ENCODE data around the gene SLC29A1.
"Not testable (repeated sequence)": the region's sequence is repeated elsewhere in the genome, so short reads cannot be mapped to it uniquely, and the experiment has no call there.

The SLC29A1 gene

DNA sequence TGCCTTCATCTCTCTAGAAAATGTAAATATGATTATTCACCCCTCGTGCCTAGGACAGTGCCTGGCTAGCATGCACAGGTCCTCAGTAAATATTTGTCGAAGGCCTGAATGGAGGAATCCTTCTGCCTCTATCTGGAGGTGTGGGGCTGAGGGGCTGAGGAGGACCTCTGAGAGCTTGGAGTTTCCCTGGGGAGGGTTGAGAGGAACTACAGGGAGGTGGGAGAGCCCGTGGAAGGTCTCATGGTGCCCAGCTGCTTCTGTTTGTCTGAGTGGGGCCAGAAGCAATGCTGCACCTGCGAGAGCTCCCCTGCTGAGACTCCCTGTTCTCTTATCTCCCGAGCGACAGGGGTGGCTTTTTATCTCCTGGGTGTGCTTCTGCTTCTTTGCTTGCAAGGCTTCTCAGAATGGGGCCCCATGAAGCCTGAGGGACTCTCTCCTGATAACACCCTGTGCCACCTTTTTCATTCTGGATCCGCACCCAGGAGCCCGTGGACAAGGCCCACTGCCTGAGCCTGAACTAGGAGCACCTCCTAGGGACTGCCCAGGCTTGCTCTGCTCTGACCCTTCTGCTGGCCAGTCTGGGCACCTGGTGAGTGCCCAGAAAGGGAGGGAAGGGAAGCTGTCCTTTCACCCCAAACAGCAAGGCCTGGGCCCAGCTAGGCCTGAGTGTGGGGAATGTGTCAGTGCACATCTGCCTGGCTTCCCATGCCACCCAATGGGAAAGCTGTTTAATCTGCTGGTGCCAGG lies 2.4 kb downstream of the SLC29A1 start:
- Mint-ChIP-seq H3K27ac (no peak overlapping the region), H3K27me3 (no peaks in the 10 kb centered on the region), H3K4me1 (peaks cover 62% of the 10 kb centered on the region), H3K4me3 (peak overlapping the region in 1 of 2 donors; percentile 49), H3K9me3 (no peaks in the 10 kb centered on the region)
- no peak for ATAC-seq
- no peak for DNase-seq

- Mint-ChIP-seq H3K27me3 (no peaks in the 10 kb centered on the region), H3K9me3 (no peaks in the 10 kb centered on the region), H3K27ac (peak overlapping the region in 1 of 2 donors; percentile 88), H3K4me1 (peaks cover 56% of the 10 kb centered on the region), H3K4me3 (no peak overlapping the region)
- no peak for DNase-seq
- no peak for ATAC-seq
These were observed 3.2 kb downstream of the SLC29A1 start for GRCh38 chr6:44226368-44227147.

- H3K4me1 Mint-ChIP-seq: peaks cover 49% of the 10 kb centered on the region
These were observed 3.9 kb downstream of the SLC29A1 start for GRCh38 chr6:44227148-44227793.

DNA sequence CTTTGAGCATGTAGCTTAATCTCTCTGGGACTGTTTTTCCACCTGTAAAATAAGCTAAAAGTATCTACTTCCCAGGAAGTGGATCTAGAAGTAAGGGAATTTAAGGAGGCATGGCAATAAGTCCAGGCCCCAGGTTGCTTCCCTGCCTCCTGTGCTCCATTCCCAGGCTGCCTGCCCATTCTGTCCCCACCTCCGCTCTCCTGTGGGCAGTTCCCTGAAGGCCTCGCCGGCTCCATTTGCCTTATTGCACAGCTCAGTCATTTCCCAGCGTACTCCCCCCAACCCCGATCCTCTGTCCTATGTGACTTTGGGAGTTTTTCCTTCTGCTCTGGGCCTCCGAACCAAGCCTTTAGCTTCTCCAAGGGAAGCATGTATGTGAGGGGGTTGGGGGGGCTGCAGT lies 4.6 kb downstream of the SLC29A1 start:
- peaks cover 45% of the 10 kb centered on the region for H3K4me1 Mint-ChIP-seq
- DNase-seq (no peak), ATAC-seq (no peak)
- H3K27me3 Mint-ChIP-seq: no peaks in the 10 kb centered on the region
- no peak overlapping the region for H3K4me3 Mint-ChIP-seq
- no peak overlapping the region for H3K27ac Mint-ChIP-seq
- no peaks in the 10 kb centered on the region for H3K9me3 Mint-ChIP-seq

More at GRCh38 chr6:44227148-44227793, 3.9 kb downstream of the SLC29A1 start:
- H3K9me3 Mint-ChIP-seq: no peaks in the 10 kb centered on the region
- H3K27me3 Mint-ChIP-seq: no peaks in the 10 kb centered on the region
- H3K27ac Mint-ChIP-seq: no peak overlapping the region
- no peak for DNase-seq
- no peak overlapping the region for H3K4me3 Mint-ChIP-seq
- no peak for ATAC-seq

DNA sequence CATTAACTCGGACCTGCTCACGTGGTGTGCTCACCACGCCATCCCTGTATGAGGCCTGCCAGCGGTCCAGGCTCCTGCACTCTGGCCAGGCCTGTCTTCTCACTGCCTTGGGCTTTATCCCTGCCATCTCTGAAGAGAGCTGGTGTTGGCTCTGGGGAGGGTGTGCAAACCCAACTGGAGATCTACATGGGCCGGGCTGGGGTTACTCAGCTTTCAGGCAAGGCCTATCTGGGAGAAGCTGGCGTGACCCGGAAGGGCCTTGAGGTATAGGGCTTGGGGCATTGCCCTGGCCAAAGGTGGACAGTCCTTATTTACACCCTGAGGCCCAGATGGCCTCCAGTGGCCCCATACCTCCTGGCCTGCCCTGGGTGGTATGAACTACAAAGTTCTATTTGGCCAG lies 5.0 kb downstream of the SLC29A1 start:
- Mint-ChIP-seq H3K27ac (peak overlapping the region in 1 of 2 donors; percentile 55), H3K9me3 (no peaks in the 10 kb centered on the region), H3K4me3 (no peak overlapping the region), H3K27me3 (no peaks in the 10 kb centered on the region), H3K4me1 (peaks cover 43% of the 10 kb centered on the region)
- DNase-seq (no peak), ATAC-seq (no peak)

DNA sequence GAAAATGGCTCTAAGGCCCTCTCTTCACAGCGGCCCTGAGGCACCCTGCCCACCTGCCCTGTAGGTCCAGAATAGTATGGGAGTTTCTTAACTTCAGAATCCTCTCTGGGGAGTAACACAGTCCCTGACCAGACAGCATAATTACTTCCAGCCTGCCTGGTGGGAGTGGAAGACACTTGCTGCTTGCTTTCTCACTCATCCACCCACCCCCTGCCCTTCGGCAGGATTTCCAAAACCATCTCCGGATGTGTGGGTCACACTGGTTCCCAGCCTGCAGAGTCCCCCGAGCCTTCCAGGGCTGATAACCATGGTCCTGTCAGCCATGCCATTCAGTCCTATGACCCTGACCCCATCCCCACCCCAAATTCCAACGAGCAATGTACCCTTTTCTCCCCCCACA lies 5.4 kb downstream of the SLC29A1 start:
- Mint-ChIP-seq H3K4me1 (peaks cover 43% of the 10 kb centered on the region), H3K27ac (peak overlapping the region in 1 of 2 donors; percentile 55), H3K4me3 (no peak overlapping the region), H3K27me3 (no peaks in the 10 kb centered on the region), H3K9me3 (no peaks in the 10 kb centered on the region)
- DNase-seq (no peak), ATAC-seq (no peak)

DNA sequence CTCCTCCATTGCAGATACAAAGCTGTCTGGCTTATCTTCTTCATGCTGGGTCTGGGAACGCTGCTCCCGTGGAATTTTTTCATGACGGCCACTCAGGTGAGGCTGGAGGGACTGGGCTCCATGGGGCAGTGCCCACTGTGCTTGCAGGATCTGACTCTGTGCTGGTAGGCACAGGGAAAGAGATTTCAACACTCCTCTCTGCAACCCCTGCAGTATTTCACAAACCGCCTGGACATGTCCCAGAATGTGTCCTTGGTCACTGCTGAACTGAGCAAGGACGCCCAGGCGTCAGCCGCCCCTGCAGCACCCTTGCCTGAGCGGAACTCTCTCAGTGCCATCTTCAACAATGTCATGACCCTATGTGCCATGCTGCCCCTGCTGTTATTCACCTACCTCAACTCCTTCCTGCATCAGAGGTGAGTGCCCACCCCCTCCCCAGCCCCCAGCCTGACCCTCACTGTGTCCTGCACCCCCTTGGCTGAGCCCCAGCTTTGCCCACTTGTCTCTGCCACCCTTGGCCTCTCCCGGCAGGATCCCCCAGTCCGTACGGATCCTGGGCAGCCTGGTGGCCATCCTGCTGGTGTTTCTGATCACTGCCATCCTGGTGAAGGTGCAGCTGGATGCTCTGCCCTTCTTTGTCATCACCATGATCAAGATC lies 6.1 kb downstream of the SLC29A1 start:
- H3K9me3 Mint-ChIP-seq: no peaks in the 10 kb centered on the region
- no peak for ATAC-seq
- H3K4me1 Mint-ChIP-seq: peaks cover 37% of the 10 kb centered on the region
- no peak overlapping the region for H3K27ac Mint-ChIP-seq
- no peaks in the 10 kb centered on the region for H3K27me3 Mint-ChIP-seq
- no peak for DNase-seq
- no peak overlapping the region for H3K4me3 Mint-ChIP-seq

GRCh38 chr6:44230034-44230675 lies 6.8 kb downstream of the SLC29A1 start:
- H3K4me1 Mint-ChIP-seq: peaks cover 31% of the 10 kb centered on the region
- H3K4me3 Mint-ChIP-seq: no peak overlapping the region
- no peak for DNase-seq
- no peak overlapping the region for H3K27ac Mint-ChIP-seq
- ATAC-seq: no peak
- no peaks in the 10 kb centered on the region for H3K27me3 Mint-ChIP-seq
- no peaks in the 10 kb centered on the region for H3K9me3 Mint-ChIP-seq

DNA sequence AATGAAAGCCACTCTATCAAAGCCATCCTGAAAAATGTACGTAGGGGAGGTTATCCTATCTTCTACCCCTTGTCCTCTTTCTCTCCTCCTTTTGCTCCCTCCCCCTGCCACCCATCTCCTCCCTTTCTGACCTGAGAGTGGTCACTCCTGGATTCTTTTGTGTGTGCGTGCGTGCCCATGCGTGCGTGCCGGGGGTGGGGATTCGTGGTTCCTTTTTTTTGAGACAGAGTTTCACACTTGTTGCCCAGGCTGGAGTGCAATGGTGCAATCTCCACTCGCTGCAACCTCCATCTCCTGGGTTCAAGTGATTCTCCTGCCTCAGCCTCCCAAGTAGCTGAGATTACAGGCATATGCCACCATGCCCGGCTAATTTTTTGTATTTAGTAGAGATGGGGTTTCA lies 8.0 kb downstream of the SLC29A1 start:
- not testable (repeated sequence) for H3K9me3 Mint-ChIP-seq, H3K27me3 Mint-ChIP-seq, ATAC-seq, DNase-seq, H3K4me3 Mint-ChIP-seq
- Mint-ChIP-seq H3K27ac (peak overlapping the region in 1 of 2 donors; percentile 68), H3K4me1 (peaks cover 18% of the 10 kb centered on the region)

DNA sequence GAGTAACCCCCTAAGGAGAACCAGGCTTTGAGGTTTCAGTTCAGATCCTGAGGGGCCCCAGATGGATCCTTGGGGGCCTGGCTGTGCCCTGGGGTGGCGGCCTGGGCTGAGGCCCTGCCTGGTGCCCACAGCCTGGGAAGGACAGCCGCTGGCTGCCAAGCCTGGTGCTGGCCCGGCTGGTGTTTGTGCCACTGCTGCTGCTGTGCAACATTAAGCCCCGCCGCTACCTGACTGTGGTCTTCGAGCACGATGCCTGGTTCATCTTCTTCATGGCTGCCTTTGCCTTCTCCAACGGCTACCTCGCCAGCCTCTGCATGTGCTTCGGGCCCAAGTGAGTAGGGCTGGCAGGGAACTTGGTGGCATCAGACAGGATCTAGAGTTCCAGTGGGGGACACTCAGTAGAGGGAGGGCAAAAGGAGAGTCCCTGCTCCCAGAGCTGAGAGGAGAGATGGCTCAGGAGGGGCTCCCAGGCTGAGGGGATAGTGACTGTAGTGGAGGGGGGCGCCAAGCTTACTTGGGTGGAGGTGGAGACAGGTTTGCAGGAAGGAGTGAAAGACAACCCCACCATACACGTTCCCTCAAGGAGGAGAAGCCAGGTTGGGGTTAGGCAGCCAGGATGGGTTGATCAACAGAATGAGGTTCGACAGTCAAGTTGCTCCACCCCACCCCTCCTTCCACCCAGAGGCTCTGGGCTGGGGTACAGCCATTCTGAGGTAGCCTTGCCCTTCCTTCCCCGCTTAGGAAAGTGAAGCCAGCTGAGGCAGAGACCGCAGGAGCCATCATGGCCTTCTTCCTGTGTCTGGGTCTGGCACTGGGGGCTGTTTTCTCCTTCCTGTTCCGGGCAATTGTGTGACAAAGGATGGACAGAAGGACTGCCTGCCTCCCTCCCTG lies 9.5 kb downstream of the SLC29A1 start:
- no peak overlapping the region for H3K4me3 Mint-ChIP-seq
- ATAC-seq (no peak), DNase-seq (no peak)
- peak overlapping the region in 1 of 2 donors; percentile 19 for H3K27ac Mint-ChIP-seq
- H3K27me3 Mint-ChIP-seq: no peaks in the 10 kb centered on the region
- H3K4me1 Mint-ChIP-seq: peaks cover 15% of the 10 kb centered on the region
- no peaks in the 10 kb centered on the region for H3K9me3 Mint-ChIP-seq

GRCh38 chr6:44233567-44234100 lies 10.2 kb downstream of the SLC29A1 start:
- DNase-seq (no peak), ATAC-seq (no peak)
- Mint-ChIP-seq H3K4me1 (peaks cover 22% of the 10 kb centered on the region), H3K9me3 (no peaks in the 10 kb centered on the region), H3K27ac (peak overlapping the region in 1 of 2 donors; percentile 68), H3K27me3 (no peaks in the 10 kb centered on the region), H3K4me3 (no peak overlapping the region)

DNA sequence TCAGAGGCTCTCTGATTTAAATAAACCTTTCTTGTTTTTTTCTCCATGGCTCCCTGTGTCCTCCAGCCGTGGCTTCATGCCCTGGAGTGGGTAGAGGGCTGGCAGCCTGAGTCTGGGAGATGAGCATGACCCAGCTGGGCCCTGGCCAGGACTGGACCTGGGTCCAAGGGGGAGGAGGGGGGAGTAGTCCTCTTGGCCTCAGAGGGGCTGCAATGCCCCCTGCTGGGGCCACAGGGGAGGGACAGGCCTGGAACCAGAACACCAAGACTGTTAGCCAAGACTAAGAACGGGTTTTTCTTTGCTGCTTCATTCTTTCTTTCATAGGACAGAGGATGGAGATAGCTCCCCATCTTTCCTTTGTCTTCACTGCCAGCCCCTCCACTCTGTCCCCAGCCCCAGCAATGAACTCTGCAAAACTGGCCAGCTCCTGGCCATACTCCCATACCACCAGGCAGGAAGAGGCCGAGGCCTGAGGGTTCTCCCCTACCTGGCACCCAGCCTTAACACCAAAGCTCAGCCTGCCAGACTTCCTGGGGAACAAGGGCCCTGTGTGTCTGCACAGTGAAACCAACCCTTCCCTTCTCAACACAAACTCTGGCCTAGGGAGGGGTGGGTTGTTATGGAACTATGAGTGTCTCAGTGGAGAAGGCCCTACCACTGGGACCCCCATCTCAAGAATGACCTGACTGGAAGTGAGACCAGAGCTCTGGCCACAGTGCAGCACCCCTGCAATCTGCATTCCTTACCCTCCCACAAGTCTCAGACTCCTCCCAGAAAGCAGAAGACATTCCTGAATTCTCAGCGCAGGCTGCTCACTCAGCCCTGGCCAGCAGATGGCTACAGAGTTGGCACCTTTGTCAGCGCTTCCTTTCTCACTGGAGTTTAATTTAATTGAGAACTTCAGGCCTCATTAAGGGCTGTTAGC lies 11.0 kb downstream of the SLC29A1 start:
- ATAC-seq (no peak), DNase-seq (peak in 1 of 2 donors; percentile 38)
- Mint-ChIP-seq H3K27me3 (no peaks in the 10 kb centered on the region), H3K27ac (peak overlapping the region in 1 of 2 donors; percentile 42), H3K4me3 (no peak overlapping the region), H3K4me1 (peaks cover 29% of the 10 kb centered on the region), H3K9me3 (no peaks in the 10 kb centered on the region)

DNA sequence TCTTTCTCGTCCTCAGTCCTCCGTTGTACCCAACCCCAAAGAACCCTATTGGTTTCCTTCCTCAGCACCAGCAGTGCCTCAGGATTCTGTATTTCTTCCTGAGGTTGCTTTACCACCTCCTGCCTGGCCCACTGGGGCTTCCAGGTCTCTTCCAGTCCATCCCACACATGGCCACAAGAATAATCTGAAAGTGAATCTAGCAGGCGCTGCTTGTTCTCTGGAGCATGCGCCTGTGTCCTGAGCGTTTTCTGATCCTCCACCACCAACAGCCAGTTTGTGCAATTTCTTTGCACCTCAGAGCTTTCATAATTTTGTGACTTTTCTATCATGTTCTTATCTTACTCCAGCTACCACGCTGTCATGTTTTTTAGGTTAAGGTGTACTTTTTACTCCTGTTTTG lies 11.9 kb downstream of the SLC29A1 start:
- no peaks in the 10 kb centered on the region for H3K9me3 Mint-ChIP-seq
- ATAC-seq (no peak), DNase-seq (no peak)
- H3K4me3 Mint-ChIP-seq: no peak overlapping the region
- no peaks in the 10 kb centered on the region for H3K27me3 Mint-ChIP-seq
- H3K27ac Mint-ChIP-seq: peak overlapping the region in 1 of 2 donors; percentile 5
- peaks cover 29% of the 10 kb centered on the region for H3K4me1 Mint-ChIP-seq

Data from stimulated activated naive CD8-positive, alpha-beta T cell treated with anti-CD3 and anti-CD28 coated beads, Interleukin-15, amount 100 ng/mL, for 72 hours (primary cell).